Pericardium fibroblast (primary cell): ENCODE measurements around the gene ACVR1B. TPM values are rescaled to one million over a fixed set of nuclear protein-coding genes. Genes with fewer than 3 reads are reported as not detected.

ENCODE experiments used
- total RNA-seq: library from RNA; depleted of rRNA; stranded (reverse); fragments of >200 nt; gene quantifications from 2 replicates; pipeline ENCODE4 v1.2.3, GENCODE V29; 2015

The ACVR1B gene
- 9.2 and 16.1 TPM in 2 replicates for total RNA-seq

DNA sequence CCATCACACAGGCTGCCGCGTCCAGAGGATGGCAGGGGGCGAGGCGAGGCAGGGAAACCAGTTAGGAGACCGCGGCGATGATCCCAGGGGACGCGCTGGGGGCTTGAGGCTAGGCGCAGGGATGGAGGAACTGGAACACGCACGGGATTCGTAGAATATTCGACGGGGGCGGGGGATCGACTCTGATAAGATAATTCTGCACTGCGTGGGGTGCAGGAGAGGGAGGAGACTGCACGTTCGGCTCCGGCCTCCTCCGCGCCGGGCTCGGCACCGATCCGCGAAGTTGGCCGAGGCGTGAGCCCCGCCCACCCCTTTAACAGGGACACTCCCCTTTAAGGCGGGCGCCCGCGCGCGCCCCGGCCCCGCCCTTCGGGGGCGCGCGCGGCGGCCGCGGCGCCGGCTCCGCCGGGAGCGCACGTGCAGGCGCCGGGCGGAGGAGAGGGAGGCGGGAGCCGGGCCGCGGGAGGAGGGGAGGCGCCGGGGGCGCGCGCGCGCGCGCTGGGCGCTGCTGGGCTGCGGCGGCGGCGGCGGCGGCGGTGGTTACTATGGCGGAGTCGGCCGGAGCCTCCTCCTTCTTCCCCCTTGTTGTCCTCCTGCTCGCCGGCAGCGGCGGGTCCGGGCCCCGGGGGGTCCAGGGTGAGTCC is at the start of gene ACVR1B:
Gene ACVR1B, plus strand, starts transcription at position 501 of the 644 bp plus-strand sequence. Its CDS starts 45 bp downstream, at position 546.

DNA sequence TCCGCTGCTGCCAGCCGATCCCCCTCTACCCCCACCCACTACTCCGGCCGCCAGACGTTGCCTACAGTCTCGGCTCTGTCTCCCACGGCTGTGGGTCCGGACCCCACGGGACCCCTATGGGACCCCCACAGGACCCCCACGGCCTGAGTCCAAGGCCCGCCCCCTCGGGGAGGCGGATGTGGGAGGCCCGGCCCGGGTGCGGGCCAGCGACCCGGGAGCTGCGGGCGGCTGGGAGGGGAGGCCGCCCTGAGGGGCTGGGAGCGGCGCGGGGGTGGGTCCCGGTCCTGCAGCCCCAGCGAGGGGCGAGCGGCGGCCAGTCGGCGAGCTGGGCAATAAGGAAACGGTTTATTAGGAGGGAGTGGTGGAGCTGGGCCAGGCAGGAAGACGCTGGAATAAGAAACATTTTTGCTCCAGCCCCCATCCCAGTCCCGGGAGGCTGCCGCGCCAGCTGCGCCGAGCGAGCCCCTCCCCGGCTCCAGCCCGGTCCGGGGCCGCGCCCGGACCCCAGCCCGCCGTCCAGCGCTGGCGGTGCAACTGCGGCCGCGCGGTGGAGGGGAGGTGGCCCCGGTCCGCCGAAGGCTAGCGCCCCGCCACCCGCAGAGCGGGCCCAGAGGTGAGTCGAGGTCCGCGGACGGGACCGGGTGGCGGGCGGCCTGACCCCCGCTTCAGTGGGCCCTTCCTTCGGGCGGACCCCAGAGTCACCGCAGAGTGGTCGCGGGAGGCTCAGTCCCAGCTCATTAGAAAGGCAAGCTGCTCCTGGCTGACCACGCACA is 44.2 kb upstream of the ACVR1B start, which contains the start of gene ACVRL1:
Gene ACVRL1, plus strand, starts transcription at position 422 of the 773 bp plus-strand sequence. CDS start 4,971 bp downstream, outside the sequence.

DNA sequence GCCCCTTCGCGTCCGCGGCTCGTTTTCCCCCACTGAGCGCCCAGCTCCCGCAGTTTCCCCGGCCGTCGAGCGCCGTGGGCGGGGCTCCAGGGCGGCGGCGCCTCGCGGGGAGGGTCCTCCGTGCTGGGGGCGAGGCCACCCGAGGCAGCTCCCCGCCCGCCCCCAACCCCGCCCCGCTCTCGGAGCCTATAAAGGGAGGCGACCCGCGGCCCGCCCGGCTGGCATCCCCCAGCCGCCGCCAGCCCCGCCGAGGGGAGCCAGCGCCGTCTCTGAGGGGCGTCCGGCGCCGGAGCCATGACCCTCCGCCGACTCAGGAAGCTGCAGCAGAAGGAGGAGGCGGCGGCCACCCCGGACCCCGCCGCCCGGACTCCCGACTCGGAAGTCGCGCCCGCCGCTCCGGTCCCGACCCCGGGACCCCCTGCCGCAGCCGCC is 55.2 kb downstream of the ACVR1B start, which contains the start of gene TAMALIN:
Gene TAMALIN, plus strand, starts transcription at position 221 of the 432 bp plus-strand sequence. Its CDS starts 74 bp downstream, at position 295.

Other genes with a start within 250 kb of the ACVR1B start
- gene FIGNL2, start 103.0 kb upstream of the ACVR1B start, total RNA-seq: 0.09 TPM in 1 of 2 replicates, not detected in the other
- gene ANKRD33, start 63.6 kb upstream of the ACVR1B start, total RNA-seq: not detected in 2 replicates
- gene ACVRL1, start 44.2 kb upstream of the ACVR1B start, total RNA-seq: 79.6 and 125 TPM in 2 replicates
- gene TAMALIN, start 55.2 kb downstream of the ACVR1B start, total RNA-seq: 17.9 and 18.8 TPM in 2 replicates
- 8.6 and 21.1 TPM in 2 replicates for gene NR4A1, start 99.7 kb downstream of the ACVR1B start, total RNA-seq
- gene ATG101, start 118.3 kb downstream of the ACVR1B start, total RNA-seq: 53.8 and 61.4 TPM in 2 replicates
- 2.0 TPM in 1 of 2 replicates, not detected in the other for gene SMIM41, start 128.0 kb downstream of the ACVR1B start, total RNA-seq
- 0.09 and 0.35 TPM in 2 replicates for gene KRT80, start 240.3 kb downstream of the ACVR1B start, total RNA-seq